HepG2 (cell line): ENCODE measurements around the gene TMC2. TPM values are rescaled to one million over a fixed set of nuclear protein-coding genes. Genes with fewer than 3 reads are reported as not detected.
A peak's percentile ranks its signal among the peaks of the same experiment; 100 is the strongest.

Source experiments
- AFF4 ChIP-seq: sonication (generic); formaldehyde crosslinking; IDR thresholded peaks from 2 replicates; pipeline ENCODE4 v1.4.0; 2020; ENCODE audit warnings: missing genetic modification reagents
- ARNT ChIP-seq: fragments of 450-650 bp; IDR thresholded peaks from 2 replicates; pipeline ENCODE4 v1.6.1; 2017
- CBX2 ChIP-seq, 2 experiments: fragments of 200-600 bp in 1 of 2; sonication (generic); formaldehyde crosslinking in 1 of 2; IDR thresholded peaks; 2 replicates each; pipeline versions ENCODE4 v1.7.0 to v1.8.1; 2018 to 2022; ENCODE audit warnings: low read depth in 2 of 2, low read length in 1 of 2, mild to moderate bottlenecking in 1 of 2, missing genetic modification reagents in 1 of 2
- ETV6 ChIP-seq: sonication (generic); formaldehyde crosslinking; conservative IDR thresholded peaks from 2 replicates; pipeline ENCODE4 v1.4.0; 2020; ENCODE audit warnings: missing genetic modification reagents
- FOXM1 ChIP-seq: sonication (generic); formaldehyde crosslinking; IDR thresholded peaks from 2 replicates; pipeline ENCODE4 v1.5.0; 2020; ENCODE audit warnings: missing genetic modification reagents
- NCOR1 ChIP-seq: fragments of 200-600 bp; sonication (generic); IDR thresholded peaks from 2 replicates; pipeline ENCODE4 v1.7.0; 2017; ENCODE audit warnings: antibody characterized with exemption, low read length, borderline replicate concordance
- SIN3B ChIP-seq: fragments of 150-350 bp; IDR thresholded peaks from 2 replicates; pipeline ENCODE4 v1.6.1; 2014; ENCODE audit warnings: low read length
- TBX2 ChIP-seq: sonication (generic); formaldehyde crosslinking; IDR thresholded peaks from 2 replicates; pipeline ENCODE4 v1.5.0; 2020; ENCODE audit warnings: missing genetic modification reagents, mild to moderate bottlenecking, borderline replicate concordance
- ZNF331 ChIP-seq: sonication (generic); formaldehyde crosslinking; IDR thresholded peaks from 2 replicates; pipeline ENCODE4 v1.4.0; 2020; ENCODE audit warnings: missing genetic modification reagents
- ZNF34 ChIP-seq: sonication (generic); formaldehyde crosslinking; IDR thresholded peaks from 2 replicates; pipeline ENCODE4 v1.4.0; 2020; ENCODE audit warnings: mild to moderate bottlenecking, missing genetic modification reagents, borderline replicate concordance
- ZNF430 ChIP-seq: sonication (generic); formaldehyde crosslinking; IDR thresholded peaks from 2 replicates; pipeline ENCODE4 v1.9.0; 2021; ENCODE audit warnings: mild to moderate bottlenecking, missing genetic modification reagents
- ZNF572 ChIP-seq: sonication (generic); formaldehyde crosslinking; IDR thresholded peaks from 2 replicates; pipeline ENCODE4 v1.5.1; 2020; ENCODE audit warnings: mild to moderate bottlenecking, missing genetic modification reagents
- ZNF639 ChIP-seq: conservative IDR thresholded peaks from 2 replicates; pipeline ENCODE4 v1.6.1; 2018; ENCODE audit warnings: missing genetic modification reagents
- ZNF790 ChIP-seq: sonication (generic); formaldehyde crosslinking; IDR thresholded peaks from 2 replicates; pipeline ENCODE4 v1.8.0; 2022; ENCODE audit warnings: missing genetic modification reagents, mild to moderate bottlenecking, borderline replicate concordance
- ZNF839 ChIP-seq: sonication (generic); formaldehyde crosslinking; IDR thresholded peaks from 2 replicates; pipeline ENCODE4 v1.4.0; 2020; ENCODE audit warnings: missing genetic modification reagents, mild to moderate bottlenecking, borderline replicate concordance
- polyA plus RNA-seq, 8 experiments: library from polyadenylated mRNA; depleted of rRNA in 3 of 8; stranded (reverse) in 7 of 8; unstranded in 1 of 8; fragments of >200 nt; fragmentation: Illumina TruSeq in 4 of 8; extraction: Trizol in 4 of 8; gene quantifications; 2 replicates each; pipeline versions ENCODE4 v1.2.1 to v1.2.3, GENCODE V29; 2011 to 2016; ENCODE audit warnings: low read depth in 4 of 8, missing spikeins in 1 of 8, mixed read lengths in 1 of 8; ENCODE audit not compliant: insufficient read depth in 1 of 8
- total RNA-seq, 5 experiments: library from RNA; depleted of rRNA; stranded (reverse); fragments of >200 nt; fragmentation: Illumina TruSeq; extraction: Trizol; gene quantifications; 2 replicates each; pipeline ENCODE4 v1.2.3, GENCODE V29; 2016; ENCODE audit warnings: low read depth in 1 of 5
- TF ChIP-seq, protein P1 (sequence below): sonication (generic); formaldehyde crosslinking; IDR thresholded peaks from 2 replicates; pipeline ENCODE4 v1.5.1; 2020; ENCODE audit warnings: missing genetic modification reagents, mild to moderate bottlenecking, borderline replicate concordance
- TF ChIP-seq, protein P2 (sequence below): sonication (generic); formaldehyde crosslinking; IDR thresholded peaks from 2 replicates; pipeline ENCODE4 v1.4.0; 2020; ENCODE audit warnings: mild to moderate bottlenecking, low read depth, missing genetic modification reagents
- TF ChIP-seq, protein P3 (sequence below): sonication (generic); formaldehyde crosslinking; IDR thresholded peaks from 2 replicates; pipeline ENCODE4 v1.4.0; 2020; ENCODE audit warnings: missing genetic modification reagents

TMC2 gene
- total and polyA plus RNA-seq, 2 of the 13 experiments (the other 11 are each of a cell fraction or from before 2014, with no cell fraction given), result not detected

DNA sequence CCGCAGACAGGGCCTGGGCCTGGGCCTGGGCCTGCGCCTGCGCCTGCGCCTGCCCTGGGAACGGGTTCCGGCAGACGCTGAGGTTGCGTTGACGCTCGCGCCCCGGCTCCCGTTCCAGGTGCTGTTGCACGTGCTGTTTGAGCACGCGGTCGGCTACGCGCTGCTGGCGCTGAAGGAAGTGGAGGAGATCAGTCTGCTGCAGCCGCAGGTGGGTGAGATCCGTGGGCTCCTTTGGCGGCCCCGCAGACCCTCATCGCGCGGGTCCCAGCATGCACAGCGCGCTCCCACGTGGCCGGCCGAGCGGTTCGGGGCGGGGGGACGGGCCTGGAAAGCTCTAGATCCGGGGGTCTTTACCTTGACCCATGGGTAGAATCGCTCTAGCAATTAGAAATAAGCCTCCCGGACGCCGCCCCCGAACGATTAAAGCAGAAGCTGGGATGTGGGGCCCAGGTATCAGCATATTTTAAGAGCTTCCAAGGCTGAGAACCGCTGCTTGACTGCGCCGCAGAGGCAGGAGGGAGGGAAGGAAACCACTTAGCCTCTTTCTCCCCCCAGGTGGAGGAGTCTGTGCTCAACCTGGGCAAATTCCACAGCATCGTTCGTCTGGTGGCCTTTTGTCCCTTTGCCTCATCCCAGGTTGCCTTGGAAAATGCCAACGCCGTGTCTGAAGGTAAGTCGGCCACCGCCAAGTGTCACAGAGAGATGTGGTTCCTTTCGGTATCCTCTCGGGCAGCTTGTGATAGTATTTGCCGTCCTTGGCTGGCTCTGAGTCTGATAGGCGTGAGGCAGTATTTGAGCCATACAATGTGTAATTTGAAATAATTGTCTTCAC is 116.6 kb downstream of the TMC2 start (continued):
- TF ChIP-seq, protein P1, sequence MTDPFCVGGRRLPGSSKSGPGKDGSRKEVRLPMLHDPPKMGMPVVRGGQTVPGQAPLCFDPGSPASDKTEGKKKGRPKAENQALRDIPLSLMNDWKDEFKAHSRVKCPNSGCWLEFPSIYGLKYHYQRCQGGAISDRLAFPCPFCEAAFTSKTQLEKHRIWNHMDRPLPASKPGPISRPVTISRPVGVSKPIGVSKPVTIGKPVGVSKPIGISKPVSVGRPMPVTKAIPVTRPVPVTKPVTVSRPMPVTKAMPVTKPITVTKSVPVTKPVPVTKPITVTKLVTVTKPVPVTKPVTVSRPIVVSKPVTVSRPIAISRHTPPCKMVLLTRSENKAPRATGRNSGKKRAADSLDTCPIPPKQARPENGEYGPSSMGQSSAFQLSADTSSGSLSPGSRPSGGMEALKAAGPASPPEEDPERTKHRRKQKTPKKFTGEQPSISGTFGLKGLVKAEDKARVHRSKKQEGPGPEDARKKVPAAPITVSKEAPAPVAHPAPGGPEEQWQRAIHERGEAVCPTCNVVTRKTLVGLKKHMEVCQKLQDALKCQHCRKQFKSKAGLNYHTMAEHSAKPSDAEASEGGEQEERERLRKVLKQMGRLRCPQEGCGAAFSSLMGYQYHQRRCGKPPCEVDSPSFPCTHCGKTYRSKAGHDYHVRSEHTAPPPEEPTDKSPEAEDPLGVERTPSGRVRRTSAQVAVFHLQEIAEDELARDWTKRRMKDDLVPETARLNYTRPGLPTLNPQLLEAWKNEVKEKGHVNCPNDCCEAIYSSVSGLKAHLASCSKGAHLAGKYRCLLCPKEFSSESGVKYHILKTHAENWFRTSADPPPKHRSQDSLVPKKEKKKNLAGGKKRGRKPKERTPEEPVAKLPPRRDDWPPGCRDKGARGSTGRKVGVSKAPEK (CRISPR knock-in tag), result peak; percentile 88; the same call in 1 of the 2 replicates
- TF ChIP-seq, protein P2, sequence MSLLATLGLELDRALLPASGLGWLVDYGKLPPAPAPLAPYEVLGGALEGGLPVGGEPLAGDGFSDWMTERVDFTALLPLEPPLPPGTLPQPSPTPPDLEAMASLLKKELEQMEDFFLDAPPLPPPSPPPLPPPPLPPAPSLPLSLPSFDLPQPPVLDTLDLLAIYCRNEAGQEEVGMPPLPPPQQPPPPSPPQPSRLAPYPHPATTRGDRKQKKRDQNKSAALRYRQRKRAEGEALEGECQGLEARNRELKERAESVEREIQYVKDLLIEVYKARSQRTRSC, result peak; percentile 86
- no peak for TF ChIP-seq NCOR1
- TF ChIP-seq FOXM1, result 0 out of 2 replicates have a peak, but pooled peaks have one; percentile 63
- TF ChIP-seq TBX2 (CRISPR knock-in tag), result no peak; the same call in none of the 2 replicates
- no peak for TF ChIP-seq ARNT
- TF ChIP-seq ZNF430, result peak; percentile 70; the same call in 1 of the 2 replicates
- TF ChIP-seq ZNF331 (CRISPR knock-in tag), result peak; percentile 8; the same call in 1 of the 2 replicates
- no peak for TF ChIP-seq ZNF572 (CRISPR knock-in tag)
- no peak for TF ChIP-seq CBX2 (IDR thresholded peaks at IDR 0.05; ENCODE audit: low read depth, low read length)
- no peak for TF ChIP-seq CBX2 (CRISPR knock-in tag; IDR thresholded peaks at IDR 0.05; ENCODE audit: low read depth)
- TF ChIP-seq ETV6 (CRISPR knock-in tag), result no peak
- TF ChIP-seq AFF4 (CRISPR knock-in tag), result no peak; the same call in 1 of the 2 replicates
- peak; percentile 19; the same call in 1 of the 2 replicates for TF ChIP-seq ZNF639 (CRISPR knock-in tag)
- TF ChIP-seq, protein P3, sequence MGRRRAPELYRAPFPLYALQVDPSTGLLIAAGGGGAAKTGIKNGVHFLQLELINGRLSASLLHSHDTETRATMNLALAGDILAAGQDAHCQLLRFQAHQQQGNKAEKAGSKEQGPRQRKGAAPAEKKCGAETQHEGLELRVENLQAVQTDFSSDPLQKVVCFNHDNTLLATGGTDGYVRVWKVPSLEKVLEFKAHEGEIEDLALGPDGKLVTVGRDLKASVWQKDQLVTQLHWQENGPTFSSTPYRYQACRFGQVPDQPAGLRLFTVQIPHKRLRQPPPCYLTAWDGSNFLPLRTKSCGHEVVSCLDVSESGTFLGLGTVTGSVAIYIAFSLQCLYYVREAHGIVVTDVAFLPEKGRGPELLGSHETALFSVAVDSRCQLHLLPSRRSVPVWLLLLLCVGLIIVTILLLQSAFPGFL (CRISPR knock-in tag), result no peak
- TF ChIP-seq SIN3B, result no peak
- TF ChIP-seq ZNF34 (CRISPR knock-in tag), result no peak; the same call in 1 of the 2 replicates
- peak; percentile 91 for TF ChIP-seq ZNF839 (CRISPR knock-in tag)
- TF ChIP-seq ZNF790 (CRISPR knock-in tag), result peak; percentile 99; the same call in 1 of the 2 replicates
